Measurements from ENCODE around the gene ERO1A.
"Not testable (repeated sequence)": the region's sequence is repeated elsewhere in the genome, so short reads cannot be mapped to it uniquely, and the experiment has no call there.

Gene ERO1A

DNA sequence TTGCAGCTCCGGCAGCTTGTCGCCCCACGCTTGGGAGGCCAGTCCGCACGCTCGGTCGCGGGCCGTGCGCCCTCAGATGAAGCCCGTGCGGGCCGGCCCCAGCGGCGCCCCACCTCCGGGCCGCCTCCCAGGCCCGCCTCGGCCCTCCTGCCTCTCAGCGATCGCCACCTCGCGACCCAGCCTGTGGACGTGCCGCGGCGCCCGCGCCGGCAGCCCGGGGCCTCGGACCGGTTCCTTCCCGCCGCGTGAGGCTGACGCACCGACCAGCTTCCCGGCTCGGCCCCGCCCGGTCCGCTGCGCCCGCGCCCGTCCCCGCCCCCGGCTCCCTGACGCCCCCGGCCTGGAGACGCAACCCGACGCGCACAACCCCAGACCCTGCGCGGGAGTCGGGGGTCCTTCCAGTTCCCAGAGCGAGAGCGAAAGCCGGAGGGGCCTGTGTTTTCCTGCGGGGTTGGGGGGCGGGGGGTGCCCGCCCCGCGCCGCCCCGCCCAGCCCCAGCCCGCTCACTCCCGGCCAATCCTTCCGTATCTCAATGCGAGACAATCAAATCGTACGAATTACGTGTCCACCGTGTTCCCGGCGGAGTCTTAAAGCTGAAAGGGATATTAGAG is at the start of gene ERO1A:
Gene ERO1A, minus strand, starts transcription at position 78 of the 611 bp plus-strand sequence. Its CDS starts 77 bp downstream, at position 1.
- DNase-seq: peak; percentile 58

DNA sequence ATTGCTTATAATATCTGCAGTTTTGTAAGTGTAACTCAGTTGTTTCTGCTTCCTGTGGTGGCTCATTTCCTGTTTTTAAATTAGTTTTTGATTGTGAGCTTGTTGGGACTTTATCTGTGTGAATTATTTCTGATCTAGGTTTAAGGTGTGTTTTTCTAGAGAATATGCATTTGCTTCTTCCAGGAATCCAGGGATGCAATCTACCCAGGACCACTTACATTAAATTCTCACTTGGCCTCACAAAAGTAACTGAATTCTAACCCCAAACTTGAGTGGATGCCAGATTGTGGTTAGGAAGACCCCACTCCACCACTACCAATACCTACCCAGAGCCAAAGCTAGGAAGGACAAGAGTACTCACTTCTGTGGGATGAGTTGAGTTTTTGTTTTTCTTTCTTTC is 46.5 kb upstream of the ERO1A start:
- DNase-seq: no peak

- DNase-seq: no peak
Measured at GRCh38 chr14:52740751-52741150, 45.4 kb upstream of the ERO1A start.

DNA sequence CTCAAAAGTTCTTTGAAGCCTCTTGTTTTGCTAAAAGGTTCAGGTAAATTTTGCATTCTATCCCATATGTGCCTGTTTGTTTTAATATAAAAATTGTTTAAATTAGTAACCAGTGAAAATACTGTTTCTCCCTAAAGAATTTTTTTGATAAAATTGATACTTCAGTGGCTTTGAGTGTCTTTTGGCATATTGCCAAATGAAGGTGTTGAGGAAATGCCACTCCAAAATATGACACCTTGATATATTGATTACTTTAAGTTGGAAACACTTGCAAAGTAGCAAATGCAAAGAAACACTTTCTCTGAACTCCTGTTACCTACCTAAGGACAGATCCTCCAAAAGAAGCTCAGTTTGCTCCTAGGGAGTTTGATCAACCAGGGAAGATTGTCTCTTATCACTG is 43.1 kb upstream of the ERO1A start:
- no peak for DNase-seq

DNA sequence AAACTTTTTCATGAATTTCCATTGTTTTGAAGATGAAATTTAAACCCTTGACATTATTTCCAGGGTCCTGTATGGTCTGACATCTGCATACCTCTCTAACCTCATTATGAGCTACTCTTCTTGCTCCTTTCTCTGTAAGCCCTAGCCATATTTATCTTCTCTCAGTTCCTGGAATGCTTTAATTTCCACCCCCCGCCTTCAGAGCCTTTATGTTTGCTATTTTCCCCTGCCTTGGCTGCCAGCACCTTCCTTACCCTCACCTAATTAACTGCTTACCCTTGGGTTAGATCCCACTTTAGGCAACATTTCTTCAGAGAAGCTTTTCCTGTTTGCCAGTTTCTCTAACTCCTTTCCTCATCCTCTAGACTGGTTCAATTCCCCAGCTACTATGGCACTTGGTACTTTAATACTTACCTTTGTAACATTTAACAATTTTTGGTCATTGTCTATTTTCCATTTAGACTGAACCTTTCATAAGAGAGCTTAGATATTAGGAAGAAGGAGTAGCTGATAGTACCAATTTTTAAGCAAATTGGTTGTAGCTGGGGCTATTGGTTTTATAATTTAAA is 40.6 kb upstream of the ERO1A start:
- DNase-seq: no peak

DNA sequence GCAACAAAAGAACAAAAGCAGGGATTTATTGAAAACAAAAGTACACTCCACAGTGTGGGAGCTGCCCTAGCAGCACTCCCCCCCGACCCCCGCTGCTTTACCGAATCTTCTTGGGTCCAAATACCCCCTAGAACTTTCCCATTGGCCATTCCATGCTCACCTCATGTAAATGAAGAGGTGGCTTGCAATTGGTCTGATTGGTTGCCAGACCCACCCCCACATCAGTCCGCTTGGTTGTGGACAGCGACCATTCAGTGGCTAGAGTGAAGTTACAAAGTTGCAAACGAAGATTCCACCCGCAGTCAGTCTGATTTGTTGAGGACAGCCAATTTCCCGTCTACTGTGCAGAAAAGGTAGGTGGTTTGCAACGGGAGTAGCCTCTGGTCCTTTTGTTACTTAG is 38.5 kb upstream of the ERO1A start:
- DNase-seq: no peak

DNA sequence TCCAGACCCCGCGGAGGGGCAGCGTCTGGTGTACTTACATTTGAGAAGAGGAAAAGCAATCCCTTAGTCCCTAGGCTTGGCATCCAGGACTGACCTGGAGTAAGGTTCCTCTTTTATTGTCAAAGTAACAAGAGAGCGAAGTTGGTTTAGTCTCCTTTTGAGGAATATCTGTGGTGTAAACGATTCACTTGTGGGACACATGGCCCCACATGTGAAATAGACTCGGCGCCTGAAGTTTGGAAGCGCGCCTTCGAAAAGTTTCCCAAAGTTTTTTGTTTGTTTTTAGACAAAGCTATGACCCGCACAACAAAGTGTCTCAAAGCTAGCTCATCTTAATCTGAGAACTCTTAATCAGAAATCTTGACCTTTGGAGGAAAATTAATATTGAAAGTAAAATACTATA is 35.4 kb upstream of the ERO1A start:
- DNase-seq: no peak

DNA sequence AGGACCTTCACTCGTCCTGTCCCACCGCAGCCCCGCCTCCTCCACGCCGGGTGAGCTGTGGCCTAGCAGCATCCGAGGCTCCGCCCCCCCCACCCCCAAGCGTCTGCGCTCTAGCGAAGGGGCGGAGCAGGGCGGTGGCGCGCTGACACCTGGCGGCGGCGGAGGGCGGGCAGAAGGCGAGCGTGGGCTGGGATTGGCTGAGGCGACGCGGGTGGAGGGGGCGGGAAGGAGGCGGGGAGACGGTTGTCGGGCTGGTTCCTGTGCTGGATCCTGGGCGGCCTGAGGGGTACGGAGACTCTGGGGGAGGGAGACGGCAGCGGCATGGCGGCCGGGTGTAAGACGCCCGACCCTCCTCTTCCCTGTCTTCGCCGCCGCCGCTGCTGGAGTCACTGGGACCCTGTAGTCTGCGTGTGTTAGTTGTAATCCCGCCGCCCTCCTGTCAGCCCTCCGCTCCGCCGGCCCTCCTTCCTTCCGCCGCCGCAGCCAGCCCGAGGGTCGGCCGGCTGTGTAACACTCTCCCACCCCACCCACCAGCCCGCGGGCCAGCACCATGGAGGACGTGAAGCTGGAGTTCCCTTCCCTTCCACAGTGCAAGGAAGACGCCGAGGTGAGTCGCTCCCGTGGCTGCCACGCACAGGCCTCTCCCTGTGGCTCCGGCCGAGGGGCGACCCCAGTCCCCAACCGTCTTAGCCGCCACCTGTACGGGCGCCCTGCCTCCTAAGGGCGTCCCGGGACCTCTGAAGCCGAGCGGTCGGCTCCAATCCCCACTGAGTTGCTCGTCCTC is 34.8 kb upstream of the ERO1A start, which contains the start of gene STYX:
Gene STYX, plus strand, starts transcription at position 242 of the 784 bp plus-strand sequence. Its CDS starts 309 bp downstream, at position 551.
- peak; percentile 93 for DNase-seq

DNA sequence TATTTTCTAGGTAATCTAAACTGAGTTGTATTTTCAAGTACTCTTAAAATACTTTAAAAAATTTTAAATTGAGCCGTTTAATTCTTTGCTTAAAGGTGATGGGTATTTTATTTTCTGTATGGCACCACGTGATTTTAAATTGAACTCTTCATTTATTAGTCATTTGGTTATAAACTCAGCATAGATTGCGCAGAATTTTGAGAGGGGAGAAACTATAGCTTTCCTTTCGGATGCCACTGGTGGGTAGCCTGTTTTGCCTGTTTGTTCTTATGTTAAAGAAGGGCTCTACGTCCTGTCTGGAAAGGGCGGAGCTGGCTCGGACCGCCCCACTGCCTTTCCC is 34.2 kb upstream of the ERO1A start:
- no peak for DNase-seq

- DNase-seq: not testable (repeated sequence)
Measured at GRCh38 chr14:52729035-52729434, 33.7 kb upstream of the ERO1A start.

- not testable (repeated sequence) for DNase-seq
Measured at GRCh38 chr14:52727509-52727908, 32.2 kb upstream of the ERO1A start.

DNA sequence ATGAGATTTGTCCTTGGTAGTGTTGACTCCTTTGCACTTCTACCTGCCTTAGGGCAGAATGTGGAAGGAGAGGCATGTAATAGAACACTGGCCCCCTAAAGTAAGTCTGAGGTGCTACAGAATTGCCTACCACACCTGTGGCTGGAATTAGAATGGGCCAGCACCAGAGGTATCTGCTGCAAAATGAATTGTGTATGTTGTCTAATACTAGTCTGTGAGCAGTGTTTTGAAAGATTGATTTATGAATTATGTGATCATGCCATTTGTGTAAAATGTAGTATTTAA is 28.9 kb upstream of the ERO1A start:
- DNase-seq: no peak

GRCh38 chr14:52723514-52724359 is 28.4 kb upstream of the ERO1A start:
- DNase-seq: no peak

GRCh38 chr14:52716155-52716554 is 20.8 kb upstream of the ERO1A start:
- no peak for DNase-seq

- DNase-seq: no peak
Measured at GRCh38 chr14:52711666-52712065, 16.3 kb upstream of the ERO1A start.

DNA sequence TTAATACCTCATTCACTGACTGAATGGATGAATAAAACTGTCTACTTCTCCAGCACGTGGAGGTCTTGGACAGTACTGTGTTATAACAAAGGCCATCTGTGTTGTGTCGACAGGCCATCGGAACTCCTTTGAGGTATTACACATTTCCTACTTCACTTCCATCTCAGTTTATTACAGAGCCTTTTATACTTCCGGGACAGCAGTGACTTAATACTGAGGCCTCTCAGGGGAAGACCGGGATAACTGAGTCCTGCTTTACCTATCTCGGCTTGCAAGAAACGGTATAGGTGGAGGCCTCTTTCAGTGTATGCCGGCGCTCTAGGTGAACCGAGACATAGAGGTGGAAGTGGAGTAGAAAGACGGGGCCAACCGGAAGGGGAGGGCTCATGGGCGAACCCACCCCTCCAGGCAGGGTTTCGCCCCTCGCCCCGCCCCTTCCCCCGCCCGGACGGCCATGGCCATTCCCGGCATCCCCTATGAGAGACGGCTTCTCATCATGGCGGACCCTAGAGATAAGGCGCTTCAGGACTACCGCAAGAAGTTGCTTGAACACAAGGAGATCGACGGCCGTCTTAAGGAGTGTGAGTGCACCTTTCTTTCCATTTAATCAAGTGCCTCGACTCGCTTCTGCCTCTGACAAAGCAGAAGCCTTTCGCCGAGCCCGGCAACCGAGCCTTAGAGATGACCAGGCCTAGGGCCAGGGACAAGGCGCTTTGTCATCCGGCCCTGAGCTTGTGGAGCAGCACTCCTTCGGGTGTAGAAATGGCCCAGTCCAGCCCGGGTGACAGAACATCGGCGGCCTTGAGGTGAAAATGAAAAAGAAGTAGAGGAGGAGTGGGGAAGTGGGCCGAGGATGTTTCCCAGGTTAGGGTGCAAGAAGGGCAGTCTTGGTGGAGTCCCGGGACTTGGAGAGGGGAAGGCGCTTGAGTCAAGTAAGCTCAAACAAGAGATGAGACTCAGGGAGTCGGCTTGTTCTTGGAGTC is 11.7 kb upstream of the ERO1A start, which contains the start of gene PSMC6:
Gene PSMC6, plus strand, starts transcription at position 477 of the 983 bp plus-strand sequence. Its CDS starts 20 bp downstream, at position 497.
- DNase-seq: peak; percentile 90

- DNase-seq: no peak
Measured at GRCh38 chr14:52706286-52706685, 10.9 kb upstream of the ERO1A start.

DNA sequence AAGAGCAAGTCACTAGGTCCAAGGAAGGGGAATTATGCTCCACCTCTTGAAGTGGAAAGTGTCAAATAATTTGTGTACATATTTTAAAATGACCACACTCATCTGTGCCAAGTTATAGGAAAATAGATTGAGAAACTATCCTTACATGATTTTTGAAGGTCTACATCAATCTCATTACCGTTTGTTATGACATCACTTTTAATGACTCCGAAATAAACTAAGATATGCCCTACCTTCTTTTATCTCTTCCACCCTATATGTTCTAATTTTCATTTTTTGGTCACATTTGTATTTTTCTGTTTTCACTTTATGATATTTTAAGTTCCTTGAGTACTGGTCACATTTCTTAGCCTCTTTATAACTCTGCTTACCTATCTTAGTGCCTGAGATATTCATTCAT is 8.3 kb upstream of the ERO1A start:
- no peak for DNase-seq

DNA sequence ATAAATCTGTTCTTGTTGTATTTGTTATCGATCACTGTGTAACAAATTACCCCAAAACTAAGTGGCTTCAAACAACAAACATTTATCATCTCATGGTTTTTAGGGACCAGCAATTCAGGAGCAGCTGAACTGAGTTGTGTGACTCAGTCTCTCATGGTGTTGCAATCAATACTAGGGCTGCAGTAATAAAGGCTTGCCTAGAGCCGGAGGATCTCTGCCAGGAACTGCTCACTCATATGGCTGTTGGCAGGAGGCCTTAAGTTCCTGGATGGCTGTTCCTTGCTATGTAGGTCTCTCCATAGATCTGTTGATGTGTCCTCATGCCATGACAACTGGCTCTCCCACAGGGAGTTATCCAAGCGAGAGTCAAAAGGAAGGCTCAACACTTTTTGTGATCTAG is 7.9 kb upstream of the ERO1A start:
- DNase-seq: no peak

DNA sequence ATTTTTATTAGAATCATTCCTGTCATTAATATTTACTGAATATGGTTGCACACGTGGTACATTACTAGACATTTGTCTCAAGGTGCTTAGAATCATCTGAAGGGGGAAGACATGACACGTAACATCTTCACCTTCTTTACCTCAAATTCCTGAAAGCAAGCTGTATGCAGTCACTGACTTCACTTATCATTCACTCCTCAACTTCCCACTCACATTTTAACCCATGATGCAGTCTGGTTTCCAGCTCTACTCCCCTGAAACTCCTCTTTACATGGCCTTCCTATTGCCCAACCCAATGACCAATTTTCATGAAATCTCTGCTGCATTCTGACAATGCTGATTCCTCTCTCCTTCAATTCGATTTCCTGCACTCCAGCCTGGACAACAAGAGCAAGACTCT is 5.9 kb upstream of the ERO1A start:
- no peak for DNase-seq

- DNase-seq: no peak
Measured at GRCh38 chr14:52700701-52701172, 5.4 kb upstream of the ERO1A start.

Data from NCI-H510A (cell line).